Parathyroid adenoma (tissue), 2 donors: ENCODE results near the gene PARD3B.

Experiments used
- H2AFZ ChIP-seq: fragments of 300-600 bp; sonication (generic); one replicate; pipeline ENCODE4 v1.7.0; 2017; ENCODE audit warnings: antibody characterized with exemption, mild to moderate bottlenecking
- H3K27ac ChIP-seq: fragments of 300-600 bp; sonication (generic); one replicate; pipeline ENCODE4 v1.7.0; 2017
- H3K27me3 ChIP-seq: fragments of 300-600 bp; sonication (generic); one replicate; pipeline ENCODE4 v1.7.0; 2017; ENCODE audit warnings: low read length; ENCODE audit not compliant: control insufficient read depth, insufficient read depth
- H3K36me3 ChIP-seq: fragments of 300-600 bp; sonication (generic); one replicate; pipeline ENCODE4 v1.7.0; 2017; ENCODE audit warnings: low read length; ENCODE audit not compliant: control insufficient read depth, insufficient read depth
- H3K4me1 ChIP-seq: fragments of 300-600 bp; sonication (generic); one replicate; pipeline ENCODE4 v1.7.0; 2017; ENCODE audit warnings: control low read depth
- H3K4me2 ChIP-seq: fragments of 300-600 bp; sonication (generic); one replicate; pipeline ENCODE4 v1.7.0; 2017; ENCODE audit warnings: low read length
- H3K4me3 ChIP-seq: fragments of 300-600 bp; sonication (generic); one replicate; pipeline ENCODE4 v1.7.0; 2017; ENCODE audit warnings: low read depth, low read length
- H3K79me2 ChIP-seq: fragments of 300-600 bp; sonication (generic); one replicate; pipeline ENCODE4 v1.7.0; 2017; ENCODE audit warnings: control low read depth
- H3K9ac ChIP-seq: fragments of 300-600 bp; sonication (generic); one replicate; pipeline ENCODE4 v1.7.0; 2017; ENCODE audit warnings: mild to moderate bottlenecking
- H3K9me3 ChIP-seq: fragments of 300-600 bp; sonication (generic); one replicate; pipeline ENCODE4 v1.7.0; 2017; ENCODE audit warnings: low read length; ENCODE audit not compliant: control insufficient read depth
- TF ChIP-seq, protein P1 (sequence below): fragments of 300-600 bp; sonication (generic); IDR thresholded peaks from one replicate; pipeline ENCODE4 v1.7.0; 2017; ENCODE audit warnings: antibody characterized with exemption, mild to moderate bottlenecking
- donor health status: primary hyperparathyroidism.

The PARD3B gene

DNA sequence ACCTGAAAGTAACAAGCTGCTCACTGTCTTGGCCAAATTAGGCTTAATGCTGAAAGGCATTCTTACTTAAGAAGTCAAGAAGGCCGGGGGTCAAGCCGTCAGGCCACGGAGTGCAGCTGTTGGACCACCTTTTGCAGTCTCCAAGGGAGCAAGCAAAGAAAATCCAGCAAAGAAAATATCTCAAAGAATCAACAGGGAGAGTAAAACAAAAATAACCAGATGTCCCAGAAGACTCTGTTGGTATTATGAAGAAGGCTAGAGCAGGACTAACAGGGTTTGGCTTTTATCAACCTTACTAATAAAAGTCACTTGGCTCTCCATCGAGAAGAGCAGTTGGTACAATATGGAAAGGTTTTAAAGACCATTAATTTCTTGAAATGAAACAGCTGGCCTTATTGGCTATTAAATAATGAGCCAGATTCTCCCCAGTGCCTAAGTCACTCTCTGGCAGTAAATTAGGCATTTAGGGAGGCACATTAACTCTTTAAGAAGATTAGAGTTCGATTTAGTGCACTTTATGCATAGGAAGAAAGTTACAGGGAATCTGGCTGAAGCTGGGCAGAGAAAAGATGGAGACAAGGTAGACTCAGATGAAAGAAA is 1026.2 kb downstream of the PARD3B start:
- Histone ChIP-seq H3K4me2 (no peak overlapping the region), H3K4me1 (no peaks in the 10 kb centered on the region), H3K27ac (no peak overlapping the region), H3K4me3 (no peak overlapping the region), H3K79me2 (no peaks in the 10 kb centered on the region), H3K9ac (no peak overlapping the region), H2AFZ (no peak overlapping the region), H3K9me3 (no peaks in the 10 kb centered on the region), H3K36me3 (no peaks in the 10 kb centered on the region), H3K27me3 (no peaks in the 10 kb centered on the region)
- TF ChIP-seq, protein P1, sequence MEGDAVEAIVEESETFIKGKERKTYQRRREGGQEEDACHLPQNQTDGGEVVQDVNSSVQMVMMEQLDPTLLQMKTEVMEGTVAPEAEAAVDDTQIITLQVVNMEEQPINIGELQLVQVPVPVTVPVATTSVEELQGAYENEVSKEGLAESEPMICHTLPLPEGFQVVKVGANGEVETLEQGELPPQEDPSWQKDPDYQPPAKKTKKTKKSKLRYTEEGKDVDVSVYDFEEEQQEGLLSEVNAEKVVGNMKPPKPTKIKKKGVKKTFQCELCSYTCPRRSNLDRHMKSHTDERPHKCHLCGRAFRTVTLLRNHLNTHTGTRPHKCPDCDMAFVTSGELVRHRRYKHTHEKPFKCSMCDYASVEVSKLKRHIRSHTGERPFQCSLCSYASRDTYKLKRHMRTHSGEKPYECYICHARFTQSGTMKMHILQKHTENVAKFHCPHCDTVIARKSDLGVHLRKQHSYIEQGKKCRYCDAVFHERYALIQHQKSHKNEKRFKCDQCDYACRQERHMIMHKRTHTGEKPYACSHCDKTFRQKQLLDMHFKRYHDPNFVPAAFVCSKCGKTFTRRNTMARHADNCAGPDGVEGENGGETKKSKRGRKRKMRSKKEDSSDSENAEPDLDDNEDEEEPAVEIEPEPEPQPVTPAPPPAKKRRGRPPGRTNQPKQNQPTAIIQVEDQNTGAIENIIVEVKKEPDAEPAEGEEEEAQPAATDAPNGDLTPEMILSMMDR, result no peak

DNA sequence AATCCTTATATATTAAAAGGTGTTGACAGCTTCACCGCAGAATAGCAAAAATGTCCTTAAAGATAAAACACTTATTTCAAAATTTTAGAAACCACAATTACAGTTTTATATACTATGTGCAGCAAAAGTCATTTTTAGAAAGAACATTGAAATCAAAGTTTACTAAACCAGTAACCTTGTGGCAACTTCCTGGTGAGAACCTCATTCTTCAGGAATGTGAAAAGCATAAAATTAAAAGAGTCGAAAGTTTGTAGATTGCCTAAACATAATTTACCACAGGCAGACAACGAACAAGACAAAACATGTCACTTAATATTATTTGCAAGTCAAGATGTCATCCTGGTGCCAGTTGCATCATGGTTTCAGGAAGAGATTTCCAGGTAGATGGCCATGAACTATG is 1028.7 kb downstream of the PARD3B start:
- Histone ChIP-seq H3K27ac (no peak overlapping the region), H3K4me1 (no peaks in the 10 kb centered on the region), H3K4me2 (no peak overlapping the region), H2AFZ (no peak overlapping the region), H3K9ac (no peak overlapping the region), H3K36me3 (no peaks in the 10 kb centered on the region), H3K9me3 (no peaks in the 10 kb centered on the region), H3K27me3 (no peaks in the 10 kb centered on the region), H3K79me2 (no peaks in the 10 kb centered on the region), H3K4me3 (no peak overlapping the region)
- TF ChIP-seq, protein P1, result no peak

DNA sequence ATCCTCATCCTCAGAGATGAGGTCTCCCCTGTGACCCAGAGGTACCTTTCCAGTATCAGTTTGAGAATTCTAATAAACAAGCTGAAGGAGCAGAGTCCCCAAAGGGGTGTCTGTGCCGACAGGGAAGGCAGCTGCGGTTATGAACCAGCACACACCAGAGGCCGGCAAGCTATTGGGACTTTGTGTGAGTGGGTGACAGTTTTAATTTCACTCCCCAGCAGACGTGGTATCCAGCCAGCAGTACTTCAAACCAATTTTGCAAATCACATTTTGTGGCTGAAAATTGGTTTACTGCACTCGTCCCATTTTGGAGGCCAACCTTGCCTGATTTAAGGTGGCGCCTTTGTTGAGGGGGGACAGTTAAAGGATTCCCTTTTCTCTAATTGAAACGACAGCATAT is 1034.1 kb downstream of the PARD3B start:
- H3K9me3 ChIP-seq, result no peaks in the 10 kb centered on the region
- no peak overlapping the region for H3K4me3 ChIP-seq
- H3K27ac ChIP-seq, result no peak overlapping the region
- no peak overlapping the region for H2AFZ ChIP-seq
- H3K4me2 ChIP-seq, result no peak overlapping the region
- H3K27me3 ChIP-seq, result no peaks in the 10 kb centered on the region
- no peak overlapping the region for H3K9ac ChIP-seq
- no peaks in the 10 kb centered on the region for H3K4me1 ChIP-seq
- H3K36me3 ChIP-seq, result no peaks in the 10 kb centered on the region
- no peaks in the 10 kb centered on the region for H3K79me2 ChIP-seq
- TF ChIP-seq, protein P1, result no peak

DNA sequence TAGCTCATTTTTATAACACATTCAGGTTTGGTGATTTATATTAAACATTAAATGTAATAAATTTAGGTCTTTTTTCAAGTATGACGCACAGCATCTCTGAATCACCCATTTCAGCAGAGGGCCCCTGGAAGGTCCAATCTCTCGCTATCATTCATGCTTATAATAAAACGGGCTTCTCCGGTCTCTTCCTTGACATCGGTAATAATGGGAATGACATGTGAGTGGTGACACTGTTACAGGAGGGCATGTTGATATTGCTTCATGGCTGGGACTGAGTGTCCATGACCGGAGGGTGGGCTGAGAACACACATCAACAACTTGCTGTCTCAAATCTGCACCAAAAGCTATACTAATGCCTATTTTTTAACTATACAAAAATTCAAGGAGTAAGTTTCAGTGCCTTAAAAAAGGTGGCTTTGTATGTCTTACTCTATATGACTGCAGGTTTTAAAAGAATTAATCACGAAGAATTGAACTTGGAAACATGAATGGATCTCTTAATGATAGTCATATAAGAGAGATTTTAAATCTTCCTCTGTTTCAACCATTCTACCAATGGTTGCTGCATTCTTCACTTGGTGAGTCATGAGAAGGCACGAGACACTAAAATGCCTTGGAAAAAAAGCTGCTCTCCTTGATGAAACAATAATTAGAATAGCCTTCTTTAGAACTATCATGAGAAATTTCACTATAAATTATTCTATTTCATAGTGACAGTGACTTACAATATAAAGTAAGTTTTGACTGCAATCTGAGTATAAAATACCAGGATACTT is 1035.1 kb downstream of the PARD3B start:
- H2AFZ ChIP-seq, result no peak overlapping the region
- H3K9me3 ChIP-seq, result no peaks in the 10 kb centered on the region
- no peaks in the 10 kb centered on the region for H3K4me1 ChIP-seq
- H3K79me2 ChIP-seq, result no peaks in the 10 kb centered on the region
- no peak overlapping the region for H3K4me2 ChIP-seq
- no peak overlapping the region for H3K9ac ChIP-seq
- H3K27me3 ChIP-seq, result no peaks in the 10 kb centered on the region
- no peaks in the 10 kb centered on the region for H3K36me3 ChIP-seq
- H3K4me3 ChIP-seq, result no peak overlapping the region
- TF ChIP-seq, protein P1, result no peak
- H3K27ac ChIP-seq, result no peak overlapping the region

DNA sequence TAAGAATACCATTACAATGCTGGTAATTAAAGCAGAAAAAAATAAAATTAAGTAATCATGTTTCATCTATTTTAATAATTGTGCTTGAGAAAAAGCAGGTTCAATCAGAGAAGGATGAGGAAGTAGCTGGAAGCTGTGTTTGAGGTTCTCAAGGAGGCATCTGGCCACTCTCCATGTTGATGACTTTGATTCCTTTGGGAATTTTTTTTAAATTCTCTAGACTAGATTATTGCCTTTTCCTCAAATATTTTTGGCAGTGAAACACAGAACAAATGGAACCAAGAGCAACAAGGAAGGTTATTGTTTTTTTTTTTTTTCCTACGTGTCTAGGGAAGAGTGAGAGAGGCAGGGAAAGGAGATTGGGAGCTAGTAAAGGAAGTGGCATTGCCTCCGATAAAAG is 1037.1 kb downstream of the PARD3B start:
- H3K79me2 ChIP-seq, result no peaks in the 10 kb centered on the region
- H3K9me3 ChIP-seq, result no peaks in the 10 kb centered on the region
- no peak overlapping the region for H2AFZ ChIP-seq
- no peak overlapping the region for H3K9ac ChIP-seq
- no peak overlapping the region for H3K27ac ChIP-seq
- H3K4me1 ChIP-seq, result no peaks in the 10 kb centered on the region
- TF ChIP-seq, protein P1, result no peak
- H3K36me3 ChIP-seq, result no peaks in the 10 kb centered on the region
- H3K4me3 ChIP-seq, result no peak overlapping the region
- no peaks in the 10 kb centered on the region for H3K27me3 ChIP-seq
- no peak overlapping the region for H3K4me2 ChIP-seq
